ENCODE data around the gene MEST.

MEST gene

DNA sequence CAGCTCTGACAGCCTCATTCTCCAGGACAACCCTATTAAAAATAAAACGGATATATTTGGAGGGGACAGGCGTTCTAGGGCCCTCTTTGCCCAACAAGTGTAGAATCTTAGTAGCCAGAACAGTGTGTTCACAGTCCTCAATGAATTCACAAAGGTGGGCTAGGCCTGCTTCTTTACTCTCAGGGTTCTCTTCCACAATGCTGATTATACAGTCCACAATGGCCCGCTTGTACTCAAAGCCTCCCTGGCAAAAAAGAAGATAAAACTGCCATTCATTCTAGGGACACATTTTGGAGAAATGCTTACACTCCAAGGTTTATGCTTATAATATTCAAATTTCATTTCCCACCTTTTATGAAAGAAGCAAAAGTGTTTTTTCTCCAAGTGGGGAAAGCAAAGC lies 62.6 kb downstream of the MEST start:
- Histone ChIP-seq H3K9ac (ENCODE audit: insufficient read length) (no peak overlapping the region), H3K9me3 (ENCODE audit: low read depth, low read length) (no peaks in the 10 kb centered on the region), H3K27ac (no peak overlapping the region), H3K4me3 (no peak overlapping the region), H3K36me3 (ENCODE audit: insufficient read depth, low read length) (no peaks in the 10 kb centered on the region; the same call in 1 of the 2 replicates)
- DNase-seq (ENCODE audit: low read depth, low spot score), result no peak
- TF ChIP-seq EZH2 (IDR thresholded peaks at IDR 0.05), result no peak
- no peak for TF ChIP-seq POLR2AphosphoS5 (IDR thresholded peaks at IDR 0.05; ENCODE audit: borderline replicate concordance, low read depth, low read length)
- TF ChIP-seq FOXP2 (optimal IDR thresholded peaks at IDR 0.05; ENCODE audit: control extremely low read depth, extremely low read length, insufficient read depth), result no peak

Data from SK-N-MC (cell line).